OCI-LY7 (cell line): ENCODE measurements around the gene AGER. TPM values are rescaled to one million over a fixed set of nuclear protein-coding genes. Genes with fewer than 3 reads are reported as not detected.
"Not testable (repeated sequence)": the region's sequence is repeated elsewhere in the genome, so short reads cannot be mapped to it uniquely, and the experiment has no call there.

ENCODE experiments used
- BruUV-seq: library from RNA; stranded (reverse); fragments of 400-500 nt; replicated peaks from 2 replicates; lab custom pipeline; 2021; lab: Mats Ljungman, UMichigan
- CTCF ChIA-PET: fragments of 300-600 bp; sonication (Branson Sonifier 250); formaldehyde crosslinking; loops from one replicate; lab custom pipeline; 2022; ENCODE audit warnings: antibody characterized with exemption; ENCODE audit not compliant: unreplicated experiment; lab: Charles Lee
- POLR2A ChIA-PET: fragments of 300-600 bp; sonication (Branson Sonifier 250); formaldehyde crosslinking; loops from one replicate; lab custom pipeline; 2022; ENCODE audit warnings: antibody characterized with exemption; lab: Charles Lee
- DNase-seq: peaks from one replicate; pipeline ENCODE4 v3.0.0-alpha.2; 2015; ENCODE audit warnings: low spot score
- H2AFZ ChIP-seq: fragments of 200-600 bp; sonication (generic), shearing (Covaris generic); 2 replicates; pipeline ENCODE4 v1.6.1; 2014; ENCODE audit warnings: mild to moderate bottlenecking, antibody characterized with exemption, low read length, moderate library complexity
- H3K27ac ChIP-seq: fragments of 200-600 bp; sonication (generic); 2 replicates; pipeline ENCODE4 v1.5.1; 2014; ENCODE audit warnings: mixed run types, low read depth, mild to moderate bottlenecking, moderate library complexity, low read length, inconsistent platforms; ENCODE audit not compliant: poor library complexity, severe bottlenecking
- H3K36me3 ChIP-seq: fragments of 200-600 bp; sonication (generic); 2 replicates; pipeline ENCODE4 v1.6.1; 2014; ENCODE audit warnings: mild to moderate bottlenecking, antibody characterized with exemption, low read length, moderate library complexity, mixed read lengths; ENCODE audit not compliant: insufficient read depth
- H3K4me1 ChIP-seq: fragments of 200-600 bp; sonication (generic); 2 replicates; pipeline ENCODE4 v1.5.1; 2014; ENCODE audit warnings: mild to moderate bottlenecking, low read length; ENCODE audit not compliant: insufficient read depth, poor library complexity, severe bottlenecking
- H3K4me2 ChIP-seq: fragments of 200-600 bp; sonication (generic); 2 replicates; pipeline ENCODE4 v1.6.1; 2014; ENCODE audit warnings: mild to moderate bottlenecking, low read length
- H3K4me3 ChIP-seq: fragments of 200-600 bp; sonication (generic); 2 replicates; pipeline ENCODE4 v1.5.1; 2014; ENCODE audit warnings: mild to moderate bottlenecking, low read depth, low read length; ENCODE audit not compliant: poor library complexity, severe bottlenecking
- H3K79me2 ChIP-seq: fragments of 200-600 bp; sonication (generic); 2 replicates; pipeline ENCODE4 v1.6.1; 2016; ENCODE audit warnings: low read depth, mild to moderate bottlenecking, low read length, moderate library complexity, mixed read lengths; ENCODE audit not compliant: insufficient read depth
- H3K9me2 ChIP-seq: fragments of 200-600 bp; sonication (generic); 2 replicates; pipeline ENCODE4 v1.6.1; 2016; ENCODE audit warnings: mild to moderate bottlenecking, low read length, mixed read lengths; ENCODE audit not compliant: insufficient read depth
- H3K9me3 ChIP-seq: fragments of 200-600 bp; sonication (generic); 2 replicates; pipeline ENCODE4 v1.6.1; 2014; ENCODE audit warnings: mild to moderate bottlenecking, mixed run types, low read length, mixed read lengths
- H4K20me1 ChIP-seq: fragments of 200-600 bp; sonication (generic); 2 replicates; pipeline ENCODE4 v1.6.1; 2014; ENCODE audit warnings: mild to moderate bottlenecking, antibody characterized with exemption, low read length, moderate library complexity, mixed read lengths; ENCODE audit not compliant: insufficient read depth
- EZH2phosphoT487 ChIP-seq: fragments of 200-600 bp; sonication (generic); IDR thresholded peaks from 2 replicates; pipeline ENCODE4 v1.6.1; 2018; ENCODE audit warnings: low read depth, borderline replicate concordance, mild to moderate bottlenecking, mixed run types, antibody characterized with exemption, low read length, moderate library complexity, mixed read lengths
- intact Hi-C: fragments of 100-400 bp; cut with micrococcal nuclease; formaldehyde crosslinking; loops from one replicate; pipeline ENCODE4 v1.10.0; 2022; ENCODE audit not compliant: unreplicated experiment
- total RNA-seq, 2 experiments: library from RNA; depleted of rRNA in 1 of 2; stranded (reverse); fragments of >200 nt in 1 of 2; shearing (Covaris generic) in 1 of 2; gene quantifications; 2 replicates each; pipeline ENCODE4 v1.2.3, GENCODE V29; 2014 to 2022
- TF ChIP-seq, protein P1 (sequence below): fragments of 200-600 bp; sonication (generic); conservative IDR thresholded peaks from 2 replicates; pipeline ENCODE4 v1.5.1; 2014; ENCODE audit warnings: mild to moderate bottlenecking, antibody characterized with exemption, low read length, moderate library complexity, mixed read lengths

AGER gene
- total RNA-seq, 2 experiments from 2014 or later = 6.7 to 26.9 TPM

- H3K4me3 ChIP-seq, H3K9me3 ChIP-seq, H3K4me2 ChIP-seq, H4K20me1 ChIP-seq, H3K9me2 ChIP-seq, H2AFZ ChIP-seq, BruUV-seq, DNase-seq, H3K27ac ChIP-seq, POLR2A ChIA-PET, intact Hi-C loops: not testable (repeated sequence)
- Histone ChIP-seq H3K36me3 (peaks cover 62% of the 10 kb centered on the region), H3K79me2 (peaks cover 12% of the 10 kb centered on the region; the same call in 1 of the 2 replicates), H3K4me1 (peaks cover 36% of the 10 kb centered on the region)
- CTCF ChIA-PET = interaction anchor here (0.7 kb wide), 1 partner anchor 287 kb away, joined by 6 read pairs; no protein-coding TSS in a partner anchor
Measured at GRCh38 chr6:32185681-32186131, 1.7 kb upstream of the AGER start.

GRCh38 chr6:32183483-32184083 lies 470 bp downstream of the AGER start:
- Histone ChIP-seq H3K36me3 (peaks cover 62% of the 10 kb centered on the region), H2AFZ (no peak overlapping the region), H3K4me2 (no peak overlapping the region), H4K20me1 (no peaks in the 10 kb centered on the region), H3K9me2 (no peaks in the 10 kb centered on the region), H3K4me3 (no peak overlapping the region), H3K27ac (no peak overlapping the region), H3K9me3 (no peaks in the 10 kb centered on the region), H3K79me2 (no peaks in the 10 kb centered on the region; the same call in 1 of the 2 replicates), H3K4me1 (peaks cover 38% of the 10 kb centered on the region)
- no peak for DNase-seq
- TF ChIP-seq EZH2phosphoT487 = no peak
- TF ChIP-seq, protein P1, sequence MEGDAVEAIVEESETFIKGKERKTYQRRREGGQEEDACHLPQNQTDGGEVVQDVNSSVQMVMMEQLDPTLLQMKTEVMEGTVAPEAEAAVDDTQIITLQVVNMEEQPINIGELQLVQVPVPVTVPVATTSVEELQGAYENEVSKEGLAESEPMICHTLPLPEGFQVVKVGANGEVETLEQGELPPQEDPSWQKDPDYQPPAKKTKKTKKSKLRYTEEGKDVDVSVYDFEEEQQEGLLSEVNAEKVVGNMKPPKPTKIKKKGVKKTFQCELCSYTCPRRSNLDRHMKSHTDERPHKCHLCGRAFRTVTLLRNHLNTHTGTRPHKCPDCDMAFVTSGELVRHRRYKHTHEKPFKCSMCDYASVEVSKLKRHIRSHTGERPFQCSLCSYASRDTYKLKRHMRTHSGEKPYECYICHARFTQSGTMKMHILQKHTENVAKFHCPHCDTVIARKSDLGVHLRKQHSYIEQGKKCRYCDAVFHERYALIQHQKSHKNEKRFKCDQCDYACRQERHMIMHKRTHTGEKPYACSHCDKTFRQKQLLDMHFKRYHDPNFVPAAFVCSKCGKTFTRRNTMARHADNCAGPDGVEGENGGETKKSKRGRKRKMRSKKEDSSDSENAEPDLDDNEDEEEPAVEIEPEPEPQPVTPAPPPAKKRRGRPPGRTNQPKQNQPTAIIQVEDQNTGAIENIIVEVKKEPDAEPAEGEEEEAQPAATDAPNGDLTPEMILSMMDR = no peak
- ChIA-PET CTCF (no interaction called here), POLR2A (no interaction called here)
- intact Hi-C loops = no loop called here
- BruUV-seq = no TSS peak

- POLR2A ChIA-PET = no interaction called here
- H3K4me2 ChIP-seq = no peak overlapping the region
- peaks cover 33% of the 10 kb centered on the region for H3K4me1 ChIP-seq
Measured at GRCh38 chr6:32183030-32183429, 1.0 kb downstream of the AGER start.

More at GRCh38 chr6:32183030-32183429, 1.0 kb downstream of the AGER start:
- CTCF ChIA-PET = no interaction called here
- Histone ChIP-seq H3K9me2 (no peaks in the 10 kb centered on the region), H3K9me3 (no peaks in the 10 kb centered on the region), H3K4me3 (no peak overlapping the region), H3K79me2 (no peaks in the 10 kb centered on the region; the same call in 1 of the 2 replicates), H4K20me1 (no peaks in the 10 kb centered on the region), H2AFZ (no peak overlapping the region), H3K27ac (no peak overlapping the region), H3K36me3 (peaks cover 57% of the 10 kb centered on the region)
- TF ChIP-seq EZH2phosphoT487 = no peak
- no TSS peak for BruUV-seq
- intact Hi-C loops = no loop called here
- no peak for DNase-seq
